Thyroid gland (tissue), 4 donors: ENCODE measurements around the gene ALKAL2. TPM values are rescaled to one million over a fixed set of nuclear protein-coding genes. Genes with fewer than 3 reads are reported as not detected.
A peak's percentile ranks its signal among the peaks of the same experiment; 100 is the strongest.
"Not testable (repeated sequence)": the region's sequence is repeated elsewhere in the genome, so short reads cannot be mapped to it uniquely, and the experiment has no call there.

Source experiments
- DNase-seq, 2 donors: peaks; one replicate each; pipeline ENCODE4 v3.0.0-alpha.2; 2019
- H3K27ac ChIP-seq, 3 donors: fragments of 200-600 bp; sonication (generic); 1 replicate in 2 of 3; 2 replicates in 1 of 3; pipeline ENCODE4 v1.5.1; 2016 to 2019; ENCODE audit warnings: mild to moderate bottlenecking in 1 of 3, moderate library complexity in 1 of 3
- H3K27me3 ChIP-seq: fragments of 200-600 bp; sonication (generic); one replicate; pipeline ENCODE4 v1.5.1; 2019
- H3K36me3 ChIP-seq, 2 donors: fragments of 200-600 bp; sonication (generic); one replicate each; pipeline ENCODE4 v1.5.1; 2016 to 2019
- H3K4me1 ChIP-seq, 2 donors: fragments of 200-600 bp; sonication (generic); one replicate each; pipeline ENCODE4 v1.5.1; 2017 to 2019
- H3K4me3 ChIP-seq, 3 donors: fragments of 200-600 bp; sonication (generic); replicated peaks in 1 of 3; 1 replicate in 2 of 3; 2 replicates in 1 of 3; pipeline ENCODE4 v1.5.1; 2016; ENCODE audit warnings: mild to moderate bottlenecking in 1 of 3
- H3K9me3 ChIP-seq: fragments of 200-600 bp; sonication (generic); one replicate; pipeline ENCODE4 v1.5.1; 2017
- POLR2A ChIP-seq, 2 donors: fragments of 450-650 bp; IDR thresholded peaks; one replicate each; pipeline ENCODE4 v1.6.1; 2017; ENCODE audit warnings: antibody characterized with exemption in 2 of 2, mild to moderate bottlenecking in 2 of 2, moderate library complexity in 1 of 2
- WGBS, 2 donors: methylation state at CpG; one replicate each; pipeline ENCODE4 v1.1.5; 2017; 5-methylcytosine and 5-hydroxymethylcytosine counted together
- intact Hi-C: fragments of 100-400 bp; cut with DNase I; formaldehyde crosslinking; loops from one replicate; pipeline ENCODE4 v1.15.1; 2023
- total RNA-seq, 4 donors: library from RNA; depleted of rRNA; stranded (reverse); fragments of >200 nt; gene quantifications; one replicate each; pipeline ENCODE4 v1.2.3, GENCODE V29; 2016
- TF ChIP-seq, protein P1 (sequence below), 6 experiments: fragments of 200-600 bp in 3 of 6; fragments of 450-650 bp in 3 of 6; sonication (generic) in 3 of 6; IDR thresholded peaks; one replicate each; pipeline ENCODE4 v1.5.1; 2016 to 2019; ENCODE audit warnings: antibody characterized with exemption in 6 of 6, mild to moderate bottlenecking in 2 of 6, inconsistent platforms in 1 of 6, moderate library complexity in 1 of 6

ALKAL2 gene, protein sequence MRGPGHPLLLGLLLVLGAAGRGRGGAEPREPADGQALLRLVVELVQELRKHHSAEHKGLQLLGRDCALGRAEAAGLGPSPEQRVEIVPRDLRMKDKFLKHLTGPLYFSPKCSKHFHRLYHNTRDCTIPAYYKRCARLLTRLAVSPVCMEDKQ
- total RNA-seq = 1 to 10 TPM; 1.3 to 9.8 (median 7.3) TPM

DNA sequence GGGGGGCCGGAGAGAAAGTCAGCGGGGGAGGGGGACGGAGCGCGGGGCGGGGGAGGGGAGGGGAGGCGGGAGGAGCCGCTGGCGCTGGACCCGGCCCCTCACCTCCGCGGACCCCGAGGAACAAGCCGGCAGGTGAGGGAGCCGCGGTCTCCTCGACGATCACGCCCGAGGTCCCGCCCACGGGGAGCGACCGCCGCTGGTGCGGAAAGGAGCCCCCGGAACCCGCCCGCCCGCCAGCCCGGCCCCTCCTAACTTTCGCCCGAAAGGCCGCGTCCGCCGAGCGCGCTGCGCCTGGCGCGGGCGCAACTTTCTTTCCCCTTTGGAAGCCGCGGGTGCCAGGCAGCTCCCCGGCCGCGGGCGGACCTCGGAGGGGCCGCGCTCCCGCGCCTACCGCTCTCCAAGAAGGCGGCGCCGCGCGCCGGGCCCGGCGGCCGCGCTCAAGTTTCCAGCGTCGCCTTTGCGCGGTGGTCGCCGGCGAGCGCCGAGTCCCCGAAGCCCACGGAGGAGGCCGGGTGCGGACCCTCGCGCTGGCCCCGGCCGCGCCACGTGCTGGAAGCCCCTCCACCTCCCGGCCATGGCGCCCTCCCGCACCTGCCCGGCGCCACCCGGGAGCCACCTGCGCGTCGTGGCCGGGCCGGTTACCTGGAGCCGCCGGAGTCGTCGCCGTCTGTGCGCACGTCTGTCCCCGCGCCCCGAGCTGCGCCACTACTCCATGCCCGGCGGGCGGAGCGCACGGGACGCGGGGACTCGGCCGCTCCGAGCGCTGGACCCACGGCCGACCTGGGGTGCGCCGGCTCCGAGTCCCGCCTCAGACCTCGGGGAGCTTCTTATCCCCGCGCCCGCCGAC lies at the start of gene ALKAL2:
Gene ALKAL2 (minus strand): TSS at position 181 of the 847 bp plus-strand sequence. CDS start 256 bp downstream, outside the sequence.
- H3K36me3 ChIP-seq = no peaks in the 10 kb centered on the region
- no peaks in the 10 kb centered on the region for H3K9me3 ChIP-seq
- H3K4me1 ChIP-seq = peaks cover 10 to 27% of the 10 kb centered on the region in 2 donors
- TF ChIP-seq, protein P1, sequence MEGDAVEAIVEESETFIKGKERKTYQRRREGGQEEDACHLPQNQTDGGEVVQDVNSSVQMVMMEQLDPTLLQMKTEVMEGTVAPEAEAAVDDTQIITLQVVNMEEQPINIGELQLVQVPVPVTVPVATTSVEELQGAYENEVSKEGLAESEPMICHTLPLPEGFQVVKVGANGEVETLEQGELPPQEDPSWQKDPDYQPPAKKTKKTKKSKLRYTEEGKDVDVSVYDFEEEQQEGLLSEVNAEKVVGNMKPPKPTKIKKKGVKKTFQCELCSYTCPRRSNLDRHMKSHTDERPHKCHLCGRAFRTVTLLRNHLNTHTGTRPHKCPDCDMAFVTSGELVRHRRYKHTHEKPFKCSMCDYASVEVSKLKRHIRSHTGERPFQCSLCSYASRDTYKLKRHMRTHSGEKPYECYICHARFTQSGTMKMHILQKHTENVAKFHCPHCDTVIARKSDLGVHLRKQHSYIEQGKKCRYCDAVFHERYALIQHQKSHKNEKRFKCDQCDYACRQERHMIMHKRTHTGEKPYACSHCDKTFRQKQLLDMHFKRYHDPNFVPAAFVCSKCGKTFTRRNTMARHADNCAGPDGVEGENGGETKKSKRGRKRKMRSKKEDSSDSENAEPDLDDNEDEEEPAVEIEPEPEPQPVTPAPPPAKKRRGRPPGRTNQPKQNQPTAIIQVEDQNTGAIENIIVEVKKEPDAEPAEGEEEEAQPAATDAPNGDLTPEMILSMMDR (IDR thresholded peaks at IDR 0.05) = no peak
- no peak for TF ChIP-seq POLR2A (IDR thresholded peaks at IDR 0.05)
- intact Hi-C loops = loop anchor here (5.0 kb wide), 1 partner anchor 41 kb away; no protein-coding TSS in a partner anchor
- WGBS, 2 donors = 0% methylated on average over 6 to 7 of the region's 128 CpGs
- peak within 1 kb of the TSS in 1 of 3 donors; percentile 39 for H3K4me3 ChIP-seq
- DNase-seq = peak in 1 of 2 donors; percentile 5
- H3K27ac ChIP-seq = no peak within 1 kb of the TSS
- H3K27me3 ChIP-seq = peaks cover 3% of the 10 kb centered on the region

DNA sequence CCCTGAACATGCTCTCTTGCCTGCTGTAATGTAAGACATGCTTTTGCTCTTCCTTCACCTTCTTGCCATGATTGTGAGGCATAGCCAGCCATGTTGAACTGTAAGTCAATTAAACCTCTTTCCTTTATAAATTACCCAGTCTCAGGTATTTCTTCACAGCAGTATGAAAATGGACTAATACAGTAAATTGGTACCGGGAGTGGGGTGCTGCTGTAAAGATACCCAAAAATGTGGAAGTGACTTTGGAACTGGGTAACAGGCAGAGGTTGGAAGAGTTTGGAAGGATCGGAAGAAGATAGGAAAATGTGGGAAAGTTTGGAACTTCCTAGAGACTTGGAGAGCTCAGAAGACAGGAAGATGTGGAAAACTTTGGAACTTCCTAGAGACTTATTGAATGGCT lies 49.1 kb upstream of the ALKAL2 start:
- DNase-seq, H3K27me3 ChIP-seq, H3K4me3 ChIP-seq, intact Hi-C loops, H3K9me3 ChIP-seq, H3K4me1 ChIP-seq, H3K27ac ChIP-seq, H3K36me3 ChIP-seq: not testable (repeated sequence)
- 97% methylated on average over 2 of the region's 2 CpGs for WGBS, 2 donors

DNA sequence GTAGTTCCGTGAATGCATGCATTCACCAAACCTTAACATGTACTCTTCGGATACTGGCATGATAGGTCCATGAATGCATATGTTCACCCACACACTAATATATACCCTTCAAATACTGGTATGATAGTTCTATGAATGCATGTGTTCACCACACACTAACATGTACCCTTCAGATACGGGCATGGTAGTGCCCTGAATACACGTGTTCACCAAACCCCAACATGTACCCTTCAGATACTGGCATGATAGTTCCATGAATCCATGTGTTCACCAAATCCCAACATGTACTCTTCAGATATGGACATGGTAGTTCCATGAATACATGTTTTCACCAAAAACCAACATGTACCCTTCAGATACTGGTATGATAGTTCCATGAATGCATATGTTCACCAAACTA lies 48.5 kb upstream of the ALKAL2 start:
- 89 to 92% methylated on average over 4 of the region's 4 CpGs for WGBS, 2 donors
- H3K4me3 ChIP-seq = no peak overlapping the region
- no peak for DNase-seq
- H3K27me3 ChIP-seq = no peaks in the 10 kb centered on the region
- H3K27ac ChIP-seq = no peak overlapping the region
- TF ChIP-seq, protein P1 (IDR thresholded peaks at IDR 0.05) = no peak
- TF ChIP-seq POLR2A (IDR thresholded peaks at IDR 0.05) = no peak
- H3K4me1 ChIP-seq = no peaks in the 10 kb centered on the region
- no peaks in the 10 kb centered on the region for H3K36me3 ChIP-seq
- intact Hi-C loops = no loop called here
- H3K9me3 ChIP-seq = no peaks in the 10 kb centered on the region

DNA sequence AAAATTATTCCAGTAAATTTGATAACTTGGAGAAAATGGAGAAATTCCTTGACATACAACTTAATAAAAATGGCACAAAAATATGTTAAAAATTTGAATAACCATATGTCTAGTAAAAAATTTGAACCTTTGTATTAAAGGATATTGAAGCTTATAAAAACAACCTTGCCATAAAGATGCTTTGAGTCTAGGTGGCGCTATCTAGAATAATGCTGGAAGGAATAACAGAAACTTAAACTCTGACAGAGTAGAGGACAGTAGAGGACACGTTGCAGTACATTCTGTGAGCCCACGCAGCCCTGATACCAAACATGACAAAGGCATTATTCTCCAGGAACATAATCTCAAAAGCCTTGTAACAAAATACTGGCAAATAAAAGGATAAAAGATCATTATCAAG lies 44.7 kb upstream of the ALKAL2 start:
- H3K9me3 ChIP-seq = no peaks in the 10 kb centered on the region
- no peak overlapping the region for H3K4me3 ChIP-seq
- intact Hi-C loops = no loop called here
- no peaks in the 10 kb centered on the region for H3K4me1 ChIP-seq
- H3K36me3 ChIP-seq = no peaks in the 10 kb centered on the region
- no peak for DNase-seq
- H3K27ac ChIP-seq = no peak overlapping the region
- WGBS, 2 donors = 40 to 41% methylated on average over 3 of the region's 3 CpGs
- no peak for TF ChIP-seq POLR2A (IDR thresholded peaks at IDR 0.05)
- TF ChIP-seq, protein P1 (IDR thresholded peaks at IDR 0.05) = no peak
- no peaks in the 10 kb centered on the region for H3K27me3 ChIP-seq

DNA sequence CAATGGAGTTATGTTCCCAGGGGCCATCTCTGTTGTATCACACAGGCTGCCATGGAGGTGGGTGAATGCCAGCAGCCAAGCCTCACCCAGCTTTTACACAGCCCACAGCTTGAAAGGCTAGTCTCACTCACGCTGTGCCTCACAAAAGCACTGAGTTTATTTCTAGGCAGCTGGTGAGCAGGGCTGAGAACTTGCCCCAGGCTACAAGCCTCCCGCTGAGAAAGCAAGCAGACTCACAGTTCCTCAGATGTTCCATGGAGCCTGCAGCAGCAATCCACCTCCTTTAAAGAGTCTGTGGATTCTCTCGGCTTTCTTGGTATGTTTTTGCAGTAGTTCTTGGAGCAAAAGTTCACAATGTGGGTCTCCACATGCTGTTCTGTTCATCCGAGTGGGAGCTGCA lies 40.9 kb upstream of the ALKAL2 start:
- WGBS, 2 donors = 92 to 98% methylated on average over 4 of the region's 4 CpGs
- intact Hi-C loops = no loop called here
- H3K4me1 ChIP-seq = no peaks in the 10 kb centered on the region

More for the DNA sequence above, 40.9 kb upstream of the ALKAL2 start:
- H3K27ac ChIP-seq = no peak overlapping the region
- H3K36me3 ChIP-seq = no peaks in the 10 kb centered on the region
- no peaks in the 10 kb centered on the region for H3K9me3 ChIP-seq
- TF ChIP-seq POLR2A (IDR thresholded peaks at IDR 0.05) = no peak
- TF ChIP-seq, protein P1 (IDR thresholded peaks at IDR 0.05) = no peak
- no peak for DNase-seq
- H3K4me3 ChIP-seq = no peak overlapping the region
- H3K27me3 ChIP-seq = no peaks in the 10 kb centered on the region
